Large intestine (tissue), 12 donors: ENCODE results near the gene RBM4. TPM values are rescaled to one million over a fixed set of nuclear protein-coding genes. Genes with fewer than 3 reads are reported as not detected.
A peak's percentile ranks its signal among the peaks of the same experiment; 100 is the strongest.
"Not testable (repeated sequence)": the region's sequence is repeated elsewhere in the genome, so short reads cannot be mapped to it uniquely, and the experiment has no call there.

ENCODE experiments used
- DNase-seq, 2 donors: peaks; one replicate each; pipeline versions ENCODE4 v3.0.0 to v3.0.0-alpha.2; 2013
- H3K27ac ChIP-seq: one replicate; pipeline ENCODE4 v1.5.1; 2013; ENCODE audit warnings: low read length
- H3K27me3 ChIP-seq: 2 replicates; pipeline ENCODE4 v1.6.1; 2013; ENCODE audit warnings: low read length; ENCODE audit not compliant: control insufficient read depth, insufficient read depth
- H3K36me3 ChIP-seq: 2 replicates; pipeline ENCODE4 v1.6.1; 2013; ENCODE audit warnings: low read length; ENCODE audit not compliant: control insufficient read depth, insufficient read depth
- H3K4me1 ChIP-seq: one replicate; pipeline ENCODE4 v1.6.1; 2013; ENCODE audit warnings: low read length; ENCODE audit not compliant: control insufficient read depth, insufficient read depth
- H3K4me3 ChIP-seq: one replicate; pipeline ENCODE4 v1.5.1; 2013; ENCODE audit warnings: low read length
- H3K9me3 ChIP-seq: one replicate; pipeline ENCODE4 v1.6.1; 2013; ENCODE audit warnings: mild to moderate bottlenecking, low read depth, low read length, moderate library complexity; ENCODE audit not compliant: control insufficient read depth
- WGBS: methylation state at CpG from one replicate; pipeline ENCODE4 v1.1.5; 2013; ENCODE audit warnings: low lambda C conversion rate; ENCODE audit not compliant: insufficient coverage; 5-methylcytosine and 5-hydroxymethylcytosine counted together
- long read RNA-seq, 11 donors: transcript quantifications; one replicate each; lab custom pipeline, GENCODE V29; 2026
- polyA plus RNA-seq: library from polyadenylated mRNA; unstranded; fragments of 120-200 nt; gene quantifications from one replicate; pipeline ENCODE4 v1.2.1, GENCODE V29; 2013

Gene RBM4
- 145 TPM for polyA plus RNA-seq
- long read RNA-seq, donor 1, transcript RBM4-203 (3 exons, 921 nt) = minor isoform, 11 of 46 reads
- long read RNA-seq, donor 1, transcript RBM4-201 (4 exons, 1,694 nt) = major isoform, 17 of 46 reads
- long read RNA-seq, donor 1, partial matches to known transcripts = 13 of 46 reads
- long read RNA-seq, donor 1, other reads (novel, unspliced or antisense) = 0 of 46 reads
- long read RNA-seq, donor 2, transcript RBM4-201 (4 exons, 1,694 nt) = major isoform, 21 of 85 reads
- long read RNA-seq, donor 2, transcript RBM4-203 (3 exons, 921 nt) = minor isoform, 19 of 85 reads
- long read RNA-seq, donor 2, partial matches to known transcripts = 25 of 85 reads
- long read RNA-seq, donor 2, other reads (novel, unspliced or antisense) = 10 of 85 reads
- long read RNA-seq, donor 3 = 0 reads
- long read RNA-seq, donor 4, partial matches to known transcripts = 0 of 5 reads
- long read RNA-seq, donor 4, other reads (novel, unspliced or antisense) = 0 of 5 reads
- long read RNA-seq, donor 5, transcript RBM4-201 (4 exons, 1,694 nt) = minor isoform, 8 of 32 reads
- long read RNA-seq, donor 5, transcript RBM4-205 (3 exons, 2,321 nt) = minor isoform, 5 of 32 reads
- long read RNA-seq, donor 5, transcript RBM4-203 (3 exons, 921 nt) = major isoform, 12 of 32 reads
- long read RNA-seq, donor 5, partial matches to known transcripts = 0 of 32 reads
- long read RNA-seq, donor 5, other reads (novel, unspliced or antisense) = 0 of 32 reads
- long read RNA-seq, donor 6, transcript RBM4-203 (3 exons, 921 nt) = minor isoform, 11 of 50 reads
- long read RNA-seq, donor 6, transcript RBM4-201 (4 exons, 1,694 nt) = major isoform, 21 of 50 reads
- long read RNA-seq, donor 6, partial matches to known transcripts = 0 of 50 reads
- long read RNA-seq, donor 6, other reads (novel, unspliced or antisense) = 5 of 50 reads
- long read RNA-seq, donor 7, transcript RBM4-203 (3 exons, 921 nt) = major isoform, 10 of 27 reads
- long read RNA-seq, donor 7, transcript RBM4-201 (4 exons, 1,694 nt) = minor isoform, 8 of 27 reads
- long read RNA-seq, donor 7, partial matches to known transcripts = 5 of 27 reads
- long read RNA-seq, donor 7, other reads (novel, unspliced or antisense) = 0 of 27 reads
- long read RNA-seq, donor 8, transcript RBM4-203 (3 exons, 921 nt) = minor isoform, 19 of 74 reads
- long read RNA-seq, donor 8, transcript RBM4-206 (2 exons, 1,548 nt) = minor isoform, 7 of 74 reads
- long read RNA-seq, donor 8, transcript RBM4-201 (4 exons, 1,694 nt) = major isoform, 28 of 74 reads
- long read RNA-seq, donor 8, partial matches to known transcripts = 13 of 74 reads
- long read RNA-seq, donor 8, other reads (novel, unspliced or antisense) = 0 of 74 reads
- long read RNA-seq, donor 9, transcript RBM4-203 (3 exons, 921 nt) = minor isoform, 20 of 99 reads
- long read RNA-seq, donor 9, transcript RBM4-201 (4 exons, 1,694 nt) = major isoform, 23 of 99 reads
- long read RNA-seq, donor 9, transcript RBM4-205 (3 exons, 2,321 nt) = minor isoform, 5 of 99 reads
- long read RNA-seq, donor 9, partial matches to known transcripts = 41 of 99 reads
- long read RNA-seq, donor 9, other reads (novel, unspliced or antisense) = 0 of 99 reads
- long read RNA-seq, donor 10, transcript RBM4-201 (4 exons, 1,694 nt) = major isoform, 30 of 93 reads
- long read RNA-seq, donor 10, transcript RBM4-203 (3 exons, 921 nt) = minor isoform, 18 of 93 reads
- long read RNA-seq, donor 10, partial matches to known transcripts = 20 of 93 reads
- long read RNA-seq, donor 10, other reads (novel, unspliced or antisense) = 11 of 93 reads
- long read RNA-seq, donor 11, transcript RBM4-201 (4 exons, 1,694 nt) = major isoform, 16 of 43 reads
- long read RNA-seq, donor 11, transcript RBM4-203 (3 exons, 921 nt) = minor isoform, 11 of 43 reads
- long read RNA-seq, donor 11, partial matches to known transcripts = 5 of 43 reads
- long read RNA-seq, donor 11, other reads (novel, unspliced or antisense) = 0 of 43 reads

GRCh38 chr11:66638177-66639065, at the start of gene RBM4:
Gene RBM4, plus strand, starts transcription at chr11:66638703. Its CDS starts 1,009 bp downstream, at chr11:66639712.
- peak; percentile 99 to 100 for DNase-seq
- Histone ChIP-seq H3K27ac (peak within 1 kb of the TSS; percentile 91), H3K4me3 (peak within 1 kb of the TSS; percentile 89), H3K36me3 (peaks cover 35% of the 10 kb centered on the region), H3K27me3 (no peaks in the 10 kb centered on the region), H3K9me3 (no peaks in the 10 kb centered on the region), H3K4me1 (peaks cover 28% of the 10 kb centered on the region)
- WGBS = 0% methylated on average over 5 of the region's 63 CpGs

- WGBS = no CpG with 5 or more reads among the region's 2 CpGs
- H3K27ac ChIP-seq, H3K4me3 ChIP-seq, H3K4me1 ChIP-seq, H3K27me3 ChIP-seq, DNase-seq, H3K36me3 ChIP-seq: not testable (repeated sequence)
- H3K9me3 ChIP-seq = peaks cover 17% of the 10 kb centered on the region
Observed at GRCh38 chr11:66589315-66589714, 49.2 kb upstream of the RBM4 start.

- no CpG with 5 or more reads among the region's 7 CpGs for WGBS
- Histone ChIP-seq H3K36me3 (no peaks in the 10 kb centered on the region), H3K9me3 (peaks cover 17% of the 10 kb centered on the region), H3K27ac (no peak overlapping the region), H3K4me3 (no peak overlapping the region), H3K27me3 (no peaks in the 10 kb centered on the region), H3K4me1 (peaks cover 8% of the 10 kb centered on the region)
- no peak for DNase-seq
Observed at GRCh38 chr11:66589996-66590675, 48.4 kb upstream of the RBM4 start.

GRCh38 chr11:66591175-66591574, 47.3 kb upstream of the RBM4 start:
- Histone ChIP-seq H3K4me1 (peaks cover 8% of the 10 kb centered on the region), H3K4me3 (no peak overlapping the region), H3K9me3 (peaks cover 17% of the 10 kb centered on the region), H3K27ac (no peak overlapping the region), H3K27me3 (no peaks in the 10 kb centered on the region), H3K36me3 (no peaks in the 10 kb centered on the region)
- no peak for DNase-seq
- no CpG with 5 or more reads among the region's 2 CpGs for WGBS

GRCh38 chr11:66592457-66593302, 45.8 kb upstream of the RBM4 start, which contains the start of the genes CCDC87 and CCS:
Gene CCDC87, minus strand, starts transcription at chr11:66593063. Its CDS starts 48 bp downstream, at chr11:66593015.
Gene CCS, plus strand, starts transcription at chr11:66593185. Its CDS starts 77 bp downstream, at chr11:66593262.
- peak; percentile 96 to 98 for DNase-seq
- H3K27me3 ChIP-seq = no peaks in the 10 kb centered on the region
- no CpG with 5 or more reads among the region's 68 CpGs for WGBS
- H3K9me3 ChIP-seq = peaks cover 11% of the 10 kb centered on the region
- H3K4me3 ChIP-seq = peak within 1 kb of the TSS; percentile 75
- H3K4me1 ChIP-seq = peaks cover 8% of the 10 kb centered on the region
- H3K36me3 ChIP-seq = no peaks in the 10 kb centered on the region
- H3K27ac ChIP-seq = peak within 1 kb of the TSS; percentile 60

GRCh38 chr11:66593303-66593635, 45.2 kb upstream of the RBM4 start:
- H3K9me3 ChIP-seq = peaks cover 11% of the 10 kb centered on the region
- DNase-seq = no peak
- peaks cover 8% of the 10 kb centered on the region for H3K4me1 ChIP-seq
- WGBS = no CpG with 5 or more reads among the region's 12 CpGs
- peak overlapping the region; percentile 75 for H3K4me3 ChIP-seq
- H3K27me3 ChIP-seq = no peaks in the 10 kb centered on the region
- peak overlapping the region; percentile 37 for H3K27ac ChIP-seq
- no peaks in the 10 kb centered on the region for H3K36me3 ChIP-seq

GRCh38 chr11:66593650-66594049, 44.9 kb upstream of the RBM4 start:
- Histone ChIP-seq H3K9me3 (peaks cover 11% of the 10 kb centered on the region), H3K27ac (no peak overlapping the region), H3K4me1 (peaks cover 8% of the 10 kb centered on the region), H3K27me3 (no peaks in the 10 kb centered on the region), H3K4me3 (peak overlapping the region; percentile 75), H3K36me3 (no peaks in the 10 kb centered on the region)
- no peak for DNase-seq
- WGBS = no CpG with 5 or more reads among the region's 7 CpGs
